ENCODE measurements around the gene ADAMTS12. TPM values are rescaled to one million over a fixed set of nuclear protein-coding genes. Genes with fewer than 3 reads are reported as not detected.

The ADAMTS12 gene
- total RNA-seq, 1 experiment from 2014 or later = 0.15 TPM

DNA sequence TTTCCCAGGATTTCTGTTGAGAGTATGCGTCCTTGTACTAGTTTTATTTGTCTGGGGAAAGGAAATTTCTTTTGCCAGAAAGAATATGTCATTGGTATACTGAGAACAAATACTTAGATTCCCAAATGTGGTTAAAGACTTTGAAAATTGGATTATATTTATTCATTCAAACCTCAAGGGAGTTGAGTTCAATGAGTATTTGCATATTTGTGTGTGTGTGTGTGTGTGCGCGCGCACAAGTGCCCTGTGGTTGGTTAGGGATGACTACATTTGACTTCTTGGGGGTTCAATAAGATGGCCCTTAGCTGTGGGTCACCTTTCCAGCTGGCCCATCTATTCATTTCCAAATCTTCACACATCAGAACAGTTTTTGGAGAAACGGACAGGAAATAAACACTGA lies 49.3 kb upstream of the ADAMTS12 start:
- Histone ChIP-seq H3K4me1 (ENCODE audit: control insufficient read depth, insufficient read depth, low read length) (no peaks in the 10 kb centered on the region), H3K9me3 (ENCODE audit: control insufficient read depth, insufficient read depth, low read depth, low read length) (no peaks in the 10 kb centered on the region), H3K4me3 (ENCODE audit: low read depth in 2 of 2, low read length in 2 of 2) (no peak overlapping the region), H3K36me3 (ENCODE audit: control insufficient read depth, insufficient read depth, low read length) (no peaks in the 10 kb centered on the region), H3K27ac (ENCODE audit: low read length) (no peak overlapping the region), H3K27me3 (ENCODE audit: control insufficient read depth, insufficient read depth, low read length) (peaks cover 11% of the 10 kb centered on the region)
- in situ Hi-C loops (cut with HindIII; ENCODE audit: low pct_unique_long_range_greater_than_20kb, low sequenced_read_pairs) = no loop called here
- ATAC-seq (no peak), DNase-seq (ENCODE audit: low read depth, low spot score) (no peak)
- TF ChIP-seq, protein P1, sequence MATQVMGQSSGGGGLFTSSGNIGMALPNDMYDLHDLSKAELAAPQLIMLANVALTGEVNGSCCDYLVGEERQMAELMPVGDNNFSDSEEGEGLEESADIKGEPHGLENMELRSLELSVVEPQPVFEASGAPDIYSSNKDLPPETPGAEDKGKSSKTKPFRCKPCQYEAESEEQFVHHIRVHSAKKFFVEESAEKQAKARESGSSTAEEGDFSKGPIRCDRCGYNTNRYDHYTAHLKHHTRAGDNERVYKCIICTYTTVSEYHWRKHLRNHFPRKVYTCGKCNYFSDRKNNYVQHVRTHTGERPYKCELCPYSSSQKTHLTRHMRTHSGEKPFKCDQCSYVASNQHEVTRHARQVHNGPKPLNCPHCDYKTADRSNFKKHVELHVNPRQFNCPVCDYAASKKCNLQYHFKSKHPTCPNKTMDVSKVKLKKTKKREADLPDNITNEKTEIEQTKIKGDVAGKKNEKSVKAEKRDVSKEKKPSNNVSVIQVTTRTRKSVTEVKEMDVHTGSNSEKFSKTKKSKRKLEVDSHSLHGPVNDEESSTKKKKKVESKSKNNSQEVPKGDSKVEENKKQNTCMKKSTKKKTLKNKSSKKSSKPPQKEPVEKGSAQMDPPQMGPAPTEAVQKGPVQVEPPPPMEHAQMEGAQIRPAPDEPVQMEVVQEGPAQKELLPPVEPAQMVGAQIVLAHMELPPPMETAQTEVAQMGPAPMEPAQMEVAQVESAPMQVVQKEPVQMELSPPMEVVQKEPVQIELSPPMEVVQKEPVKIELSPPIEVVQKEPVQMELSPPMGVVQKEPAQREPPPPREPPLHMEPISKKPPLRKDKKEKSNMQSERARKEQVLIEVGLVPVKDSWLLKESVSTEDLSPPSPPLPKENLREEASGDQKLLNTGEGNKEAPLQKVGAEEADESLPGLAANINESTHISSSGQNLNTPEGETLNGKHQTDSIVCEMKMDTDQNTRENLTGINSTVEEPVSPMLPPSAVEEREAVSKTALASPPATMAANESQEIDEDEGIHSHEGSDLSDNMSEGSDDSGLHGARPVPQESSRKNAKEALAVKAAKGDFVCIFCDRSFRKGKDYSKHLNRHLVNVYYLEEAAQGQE (IDR thresholded peaks at IDR 0.05; ENCODE audit: insufficient read depth in 1 of 2, low read depth in 2 of 2, low read length in 1 of 2) = no peak
- TF ChIP-seq TCF7L2 (IDR thresholded peaks at IDR 0.05; ENCODE audit: low read depth, low read length) (no peak), SIN3A (IDR thresholded peaks at IDR 0.05; ENCODE audit: borderline replicate concordance, insufficient read depth, low read depth, low read length) (no peak)
- TF ChIP-seq, protein P2, sequence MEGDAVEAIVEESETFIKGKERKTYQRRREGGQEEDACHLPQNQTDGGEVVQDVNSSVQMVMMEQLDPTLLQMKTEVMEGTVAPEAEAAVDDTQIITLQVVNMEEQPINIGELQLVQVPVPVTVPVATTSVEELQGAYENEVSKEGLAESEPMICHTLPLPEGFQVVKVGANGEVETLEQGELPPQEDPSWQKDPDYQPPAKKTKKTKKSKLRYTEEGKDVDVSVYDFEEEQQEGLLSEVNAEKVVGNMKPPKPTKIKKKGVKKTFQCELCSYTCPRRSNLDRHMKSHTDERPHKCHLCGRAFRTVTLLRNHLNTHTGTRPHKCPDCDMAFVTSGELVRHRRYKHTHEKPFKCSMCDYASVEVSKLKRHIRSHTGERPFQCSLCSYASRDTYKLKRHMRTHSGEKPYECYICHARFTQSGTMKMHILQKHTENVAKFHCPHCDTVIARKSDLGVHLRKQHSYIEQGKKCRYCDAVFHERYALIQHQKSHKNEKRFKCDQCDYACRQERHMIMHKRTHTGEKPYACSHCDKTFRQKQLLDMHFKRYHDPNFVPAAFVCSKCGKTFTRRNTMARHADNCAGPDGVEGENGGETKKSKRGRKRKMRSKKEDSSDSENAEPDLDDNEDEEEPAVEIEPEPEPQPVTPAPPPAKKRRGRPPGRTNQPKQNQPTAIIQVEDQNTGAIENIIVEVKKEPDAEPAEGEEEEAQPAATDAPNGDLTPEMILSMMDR (IDR thresholded peaks at IDR 0.05) = no peak
- ChIA-PET POLR2A (no interaction called here), CTCF (no interaction called here)
- no TSS peak for BruUV-seq (replicated peaks)
- intact Hi-C loops (cut with micrococcal nuclease; ENCODE audit: unreplicated experiment) = no loop called here

DNA sequence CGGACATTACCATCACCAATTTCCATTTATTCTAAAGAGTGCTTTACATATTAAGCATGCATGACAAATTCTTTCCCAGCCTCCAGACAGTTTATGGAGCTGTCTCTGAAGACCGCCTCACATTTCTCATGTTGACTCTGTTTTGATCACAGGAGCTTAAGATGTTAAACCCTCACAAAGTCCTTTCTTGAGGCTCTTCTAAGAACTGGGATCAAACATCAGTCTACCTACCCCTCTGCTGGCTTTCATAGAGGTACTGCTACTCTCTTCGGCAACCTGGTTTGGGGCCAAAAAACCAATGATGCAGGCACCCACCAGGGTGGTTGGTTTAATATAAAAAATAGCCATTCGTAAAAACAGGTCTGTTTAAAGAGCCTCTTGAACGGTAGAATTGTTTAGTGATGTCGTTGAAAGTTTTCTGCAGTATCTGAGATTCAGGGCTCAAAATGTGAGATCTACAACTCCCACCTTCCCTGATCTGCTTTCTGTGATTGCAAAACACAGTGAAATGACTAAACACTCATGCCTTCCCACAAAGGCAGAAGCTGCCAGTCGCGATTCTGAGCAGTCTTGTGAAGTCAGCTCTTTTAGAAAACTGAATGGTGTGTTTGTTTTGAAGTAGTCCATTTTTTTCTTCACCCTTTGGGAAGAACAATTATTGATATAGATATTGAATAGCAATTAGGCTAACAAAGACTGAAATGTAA lies 47.9 kb upstream of the ADAMTS12 start:
- POLR2A ChIA-PET = no interaction called here
- CTCF ChIA-PET = no interaction called here
- no peaks in the 10 kb centered on the region for H3K4me1 ChIP-seq (ENCODE audit: control insufficient read depth, insufficient read depth, low read length)
- no peak overlapping the region for H3K4me3 ChIP-seq (ENCODE audit: low read depth in 2 of 2, low read length in 2 of 2)
- intact Hi-C loops (cut with micrococcal nuclease; ENCODE audit: unreplicated experiment) = loop anchor here (10.0 kb wide), 2 partner anchors 355 to 465 kb away; no protein-coding TSS in a partner anchor
- H3K36me3 ChIP-seq (ENCODE audit: control insufficient read depth, insufficient read depth, low read length) = no peaks in the 10 kb centered on the region
- BruUV-seq (replicated peaks) = no TSS peak
- in situ Hi-C loops (cut with HindIII; ENCODE audit: low pct_unique_long_range_greater_than_20kb, low sequenced_read_pairs) = no loop called here
- H3K27me3 ChIP-seq (ENCODE audit: control insufficient read depth, insufficient read depth, low read length) = peaks cover 15% of the 10 kb centered on the region
- DNase-seq (ENCODE audit: low read depth, low spot score) (no peak), ATAC-seq (no peak)
- TF ChIP-seq SIN3A (IDR thresholded peaks at IDR 0.05; ENCODE audit: borderline replicate concordance, insufficient read depth, low read depth, low read length) = no peak
- no peak overlapping the region for H3K27ac ChIP-seq (ENCODE audit: low read length)
- no peaks in the 10 kb centered on the region for H3K9me3 ChIP-seq (ENCODE audit: control insufficient read depth, insufficient read depth, low read depth, low read length)

DNA sequence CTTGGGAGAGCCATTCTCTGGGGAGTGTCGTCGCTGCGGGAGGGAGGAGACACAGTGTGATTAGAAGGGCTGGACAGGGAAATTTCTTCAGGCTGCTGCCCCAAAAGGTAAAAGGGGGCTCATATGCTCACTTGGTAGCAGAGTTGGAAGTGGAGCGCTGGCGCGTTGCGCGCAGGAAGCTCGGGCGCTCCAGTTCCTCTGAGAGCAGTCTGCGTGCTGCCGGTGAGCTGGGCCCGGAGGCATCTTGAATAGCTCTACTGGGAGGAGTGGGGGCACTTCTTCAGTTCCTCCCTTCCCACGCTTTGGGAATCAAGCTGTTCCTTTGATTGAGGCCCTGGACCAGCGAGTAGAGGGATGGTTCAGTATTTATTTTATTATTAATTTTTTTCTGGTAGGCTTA lies 47.1 kb upstream of the ADAMTS12 start:
- ChIA-PET POLR2A (interaction anchor here (0.6 kb wide), 1 partner anchor 495 kb away, joined by 6 read pairs; no protein-coding TSS in a partner anchor), CTCF (no interaction called here)
- DNase-seq (ENCODE audit: low read depth, low spot score) (no peak), ATAC-seq (no peak)
- Histone ChIP-seq H3K4me3 (ENCODE audit: low read depth in 2 of 2, low read length in 2 of 2) (no peak overlapping the region), H3K36me3 (ENCODE audit: control insufficient read depth, insufficient read depth, low read length) (no peaks in the 10 kb centered on the region), H3K9me3 (ENCODE audit: control insufficient read depth, insufficient read depth, low read depth, low read length) (no peaks in the 10 kb centered on the region), H3K27ac (ENCODE audit: low read length) (no peak overlapping the region), H3K4me1 (ENCODE audit: control insufficient read depth, insufficient read depth, low read length) (no peaks in the 10 kb centered on the region), H3K27me3 (ENCODE audit: control insufficient read depth, insufficient read depth, low read length) (peaks cover 15% of the 10 kb centered on the region)
- TF ChIP-seq TCF7L2 (IDR thresholded peaks at IDR 0.05; ENCODE audit: low read depth, low read length) (no peak), POLR2AphosphoS5 (IDR thresholded peaks at IDR 0.05; ENCODE audit: low read depth, low read length) (no peak), SIN3A (IDR thresholded peaks at IDR 0.05; ENCODE audit: borderline replicate concordance, insufficient read depth, low read depth, low read length) (no peak)
- TF ChIP-seq, protein P2 (IDR thresholded peaks at IDR 0.05) = no peak
- TF ChIP-seq, protein P1 (IDR thresholded peaks at IDR 0.05; ENCODE audit: insufficient read depth in 1 of 2, low read depth in 2 of 2, low read length in 1 of 2) = no peak
- BruUV-seq (replicated peaks) = no TSS peak
- intact Hi-C loops (cut with micrococcal nuclease; ENCODE audit: unreplicated experiment) (loop anchor here (10.0 kb wide), 2 partner anchors 354 to 464 kb away; no protein-coding TSS in a partner anchor), in situ Hi-C loops (cut with HindIII; ENCODE audit: low pct_unique_long_range_greater_than_20kb, low sequenced_read_pairs) (no loop called here)
